Fibroblast of villous mesenchyme (primary cell): ENCODE measurements around the gene SPDYE4. TPM values are rescaled to one million over a fixed set of nuclear protein-coding genes. Genes with fewer than 3 reads are reported as not detected.

ENCODE experiments used
- DNase-seq: peaks from one replicate; pipeline ENCODE4 v3.0.0-alpha.2; 2010; ENCODE audit warnings: low read depth
- H3K4me3 ChIP-seq: 2 replicates; pipeline ENCODE4 v1.5.1; 2011; ENCODE audit warnings: low read depth, mild to moderate bottlenecking, low read length
- total RNA-seq: library from RNA; depleted of rRNA; stranded (reverse); fragments of >200 nt; gene quantifications from 2 replicates; pipeline ENCODE4 v1.2.3, GENCODE V29; 2012
- TF ChIP-seq, protein P1 (sequence below): IDR thresholded peaks from 2 replicates; pipeline ENCODE4 v1.5.1; 2012; ENCODE audit warnings: low read depth, mild to moderate bottlenecking, low read length; ENCODE audit not compliant: insufficient read depth

Gene SPDYE4
- total RNA-seq, 1 donor, result not detected

- no peak for DNase-seq
- TF ChIP-seq, protein P1, sequence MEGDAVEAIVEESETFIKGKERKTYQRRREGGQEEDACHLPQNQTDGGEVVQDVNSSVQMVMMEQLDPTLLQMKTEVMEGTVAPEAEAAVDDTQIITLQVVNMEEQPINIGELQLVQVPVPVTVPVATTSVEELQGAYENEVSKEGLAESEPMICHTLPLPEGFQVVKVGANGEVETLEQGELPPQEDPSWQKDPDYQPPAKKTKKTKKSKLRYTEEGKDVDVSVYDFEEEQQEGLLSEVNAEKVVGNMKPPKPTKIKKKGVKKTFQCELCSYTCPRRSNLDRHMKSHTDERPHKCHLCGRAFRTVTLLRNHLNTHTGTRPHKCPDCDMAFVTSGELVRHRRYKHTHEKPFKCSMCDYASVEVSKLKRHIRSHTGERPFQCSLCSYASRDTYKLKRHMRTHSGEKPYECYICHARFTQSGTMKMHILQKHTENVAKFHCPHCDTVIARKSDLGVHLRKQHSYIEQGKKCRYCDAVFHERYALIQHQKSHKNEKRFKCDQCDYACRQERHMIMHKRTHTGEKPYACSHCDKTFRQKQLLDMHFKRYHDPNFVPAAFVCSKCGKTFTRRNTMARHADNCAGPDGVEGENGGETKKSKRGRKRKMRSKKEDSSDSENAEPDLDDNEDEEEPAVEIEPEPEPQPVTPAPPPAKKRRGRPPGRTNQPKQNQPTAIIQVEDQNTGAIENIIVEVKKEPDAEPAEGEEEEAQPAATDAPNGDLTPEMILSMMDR, result no peak
- H3K4me3 ChIP-seq, result no peak overlapping the region
Measured at GRCh38 chr17:8735336-8735939, 22.9 kb downstream of the SPDYE4 start.

- no peak for DNase-seq
- H3K4me3 ChIP-seq, result no peak overlapping the region
- TF ChIP-seq, protein P1, result no peak
Measured at GRCh38 chr17:8734876-8735275, 23.5 kb downstream of the SPDYE4 start.

- TF ChIP-seq, protein P1, result no peak
- DNase-seq, result no peak
- H3K4me3 ChIP-seq, result no peak overlapping the region
Measured at GRCh38 chr17:8732406-8733085, 25.8 kb downstream of the SPDYE4 start.

DNA sequence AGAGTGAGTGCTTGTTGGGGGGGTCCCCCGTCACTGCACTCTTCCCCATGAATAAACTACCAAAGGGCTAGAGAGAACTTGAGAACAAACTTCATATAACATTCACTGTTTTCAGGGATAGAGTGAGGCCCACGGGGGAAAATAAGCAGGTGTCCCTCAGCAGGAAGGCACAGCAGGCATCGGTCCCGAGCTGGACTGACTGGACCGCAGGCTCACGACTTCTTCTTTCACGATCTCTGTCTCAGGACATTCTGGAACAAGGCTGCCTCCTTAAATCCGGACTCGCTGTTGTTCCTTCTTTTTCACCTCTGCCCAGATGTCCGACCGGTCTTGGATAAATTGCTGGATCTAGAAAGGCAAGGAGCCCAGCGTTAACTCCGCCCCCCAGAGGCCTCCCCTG, 28.5 kb downstream of the SPDYE4 start:
- DNase-seq, result no peak
- TF ChIP-seq, protein P1, result no peak
- no peak overlapping the region for H3K4me3 ChIP-seq

DNA sequence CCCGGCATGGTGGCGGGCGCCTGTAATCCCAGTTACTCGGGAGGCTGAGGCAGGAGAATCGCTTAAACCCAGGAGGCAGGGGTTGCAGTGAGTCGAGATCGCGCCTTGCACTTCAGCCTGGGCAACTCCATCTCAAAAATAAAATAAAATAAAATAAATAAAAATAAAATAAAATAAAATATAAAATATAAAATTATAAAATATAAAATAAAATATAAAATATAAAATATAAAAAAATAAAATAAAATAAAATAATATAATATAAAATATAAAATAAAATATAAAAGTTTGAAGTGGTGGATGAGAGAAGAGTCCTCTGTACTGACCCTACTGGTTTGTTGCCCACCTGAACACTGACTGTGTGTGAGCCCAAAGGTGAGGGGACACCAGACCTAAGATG, 28.9 kb downstream of the SPDYE4 start:
- H3K4me3 ChIP-seq, result no peak overlapping the region
- TF ChIP-seq, protein P1, result no peak
- no peak for DNase-seq

DNA sequence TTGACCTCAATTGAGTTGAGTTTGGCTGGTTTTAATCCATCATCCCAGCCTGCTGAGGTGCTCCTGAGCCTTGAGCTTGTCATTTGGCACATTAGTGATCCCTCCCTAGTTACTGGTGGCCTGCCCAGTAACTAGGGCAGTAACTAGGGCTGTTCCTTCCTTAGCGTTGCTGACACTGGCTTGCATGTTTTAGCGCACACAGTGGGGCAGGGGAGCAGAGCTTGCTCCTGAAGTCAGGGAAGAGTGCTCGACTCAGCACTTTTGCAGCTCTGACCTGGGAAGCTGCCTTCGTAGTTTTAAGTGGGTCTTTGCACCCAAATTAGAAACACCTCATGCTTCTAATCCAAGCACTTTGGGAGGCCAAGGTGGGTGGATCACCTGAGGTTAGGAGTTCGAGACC, 29.4 kb downstream of the SPDYE4 start:
- DNase-seq, result no peak
- TF ChIP-seq, protein P1, result no peak
- H3K4me3 ChIP-seq, result no peak overlapping the region
